HG02870 (cell line): Measurements from ENCODE around the gene MOSPD3.
"Not testable (repeated sequence)": the region's sequence is repeated elsewhere in the genome, so short reads cannot be mapped to it uniquely, and the experiment has no call there.

ENCODE experiments used
- ATAC-seq: cut with Tn5 transposase; IDR thresholded peaks from one replicate; pipeline ENCODE4 v1.9.1; 2021; ENCODE audit warnings: mild to moderate bottlenecking, moderate library complexity; ENCODE audit not compliant: unreplicated experiment

The MOSPD3 gene

GRCh38 chr7:100662194-100662776 is 49.9 kb downstream of the MOSPD3 start:
- not testable (repeated sequence) for ATAC-seq
